GM18502 (cell line): ENCODE measurements around the gene ATAD3B.
"Not testable (repeated sequence)": the region's sequence is repeated elsewhere in the genome, so short reads cannot be mapped to it uniquely, and the experiment has no call there.

Experiments used
- ATAC-seq: cut with Tn5 transposase; IDR thresholded peaks from one replicate; pipeline ENCODE4 v1.9.1; 2021; ENCODE audit warnings: mild to moderate bottlenecking; ENCODE audit not compliant: unreplicated experiment, poor library complexity

Gene ATAD3B

GRCh38 chr1:1527092-1527816 is 55.7 kb downstream of the ATAD3B start:
- ATAC-seq = no peak

- no peak for ATAC-seq
These were observed 57.0 kb downstream of the ATAD3B start for GRCh38 chr1:1528301-1529267.

- ATAC-seq = no peak
These were observed 57.8 kb downstream of the ATAD3B start for GRCh38 chr1:1529321-1529720.

- ATAC-seq = no peak
These were observed 58.4 kb downstream of the ATAD3B start for GRCh38 chr1:1529936-1530335.

GRCh38 chr1:1531947-1532346 is 60.4 kb downstream of the ATAD3B start:
- ATAC-seq = no peak

GRCh38 chr1:1533176-1533893 is 61.8 kb downstream of the ATAD3B start:
- ATAC-seq = not testable (repeated sequence)

DNA sequence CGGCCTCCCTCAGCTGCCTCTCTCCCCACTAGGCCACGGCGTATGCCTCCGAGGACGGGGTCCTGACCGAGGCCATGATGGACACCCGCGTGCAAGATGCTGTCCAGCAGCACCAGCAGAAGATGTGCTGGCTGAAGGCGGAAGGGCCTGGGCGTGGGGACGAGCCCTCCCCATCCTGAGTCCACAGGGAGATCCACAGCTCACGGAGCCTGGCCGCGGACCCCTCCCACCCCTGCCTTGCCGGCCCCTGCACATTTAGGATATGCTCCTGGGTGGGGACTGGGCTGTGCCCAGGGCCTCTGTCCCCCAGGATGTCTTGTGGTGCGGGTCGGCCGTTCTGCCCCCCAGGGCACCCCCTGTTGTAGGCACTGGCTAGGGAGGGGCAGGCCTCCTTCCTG is 62.3 kb downstream of the ATAD3B start:
- ATAC-seq = not testable (repeated sequence)

GRCh38 chr1:1534401-1535154 is 63.0 kb downstream of the ATAD3B start:
- ATAC-seq = no peak

DNA sequence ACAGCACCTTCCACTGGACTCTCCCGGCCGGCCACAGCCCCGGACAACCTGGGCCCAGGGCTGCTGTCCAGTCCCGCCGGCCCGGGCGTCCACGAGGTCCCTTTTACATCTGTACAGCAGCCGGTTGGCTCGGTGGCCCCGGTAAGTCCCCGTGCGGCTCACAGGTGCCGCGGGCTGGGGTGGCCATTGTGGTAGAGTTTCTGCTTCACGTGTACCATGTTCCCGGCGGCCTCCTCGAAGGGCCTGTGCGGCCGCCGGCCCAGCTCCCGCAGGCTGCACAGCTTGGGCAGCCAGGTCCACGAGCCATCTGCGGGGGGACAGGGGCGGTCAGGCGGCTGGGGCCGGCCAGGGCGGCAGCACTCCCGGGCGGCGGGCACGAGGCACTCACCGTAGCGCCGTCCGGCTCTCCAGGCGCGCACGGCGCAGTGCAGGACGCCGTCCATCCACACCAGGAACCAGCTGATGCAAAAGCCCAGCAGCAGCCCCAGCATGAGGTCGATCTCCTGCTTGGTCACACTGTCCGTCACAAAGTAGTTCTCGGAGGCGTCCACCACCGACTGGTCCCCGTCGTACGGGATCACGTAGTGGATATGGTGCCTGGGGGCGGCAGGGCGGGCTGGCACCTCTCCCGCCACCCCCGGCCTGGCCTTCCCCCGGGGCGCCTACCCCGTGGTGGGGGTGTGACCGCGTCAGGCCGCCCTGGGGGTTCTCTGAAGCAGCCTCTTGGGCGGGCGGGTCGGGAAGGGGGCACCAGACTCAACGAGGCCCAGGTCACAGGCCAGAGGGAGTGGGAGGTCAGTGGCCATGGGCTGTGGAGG is 63.8 kb downstream of the ATAD3B start:
- ATAC-seq = no peak

- ATAC-seq = no peak
These were observed 64.7 kb downstream of the ATAD3B start for GRCh38 chr1:1536019-1536937.

DNA sequence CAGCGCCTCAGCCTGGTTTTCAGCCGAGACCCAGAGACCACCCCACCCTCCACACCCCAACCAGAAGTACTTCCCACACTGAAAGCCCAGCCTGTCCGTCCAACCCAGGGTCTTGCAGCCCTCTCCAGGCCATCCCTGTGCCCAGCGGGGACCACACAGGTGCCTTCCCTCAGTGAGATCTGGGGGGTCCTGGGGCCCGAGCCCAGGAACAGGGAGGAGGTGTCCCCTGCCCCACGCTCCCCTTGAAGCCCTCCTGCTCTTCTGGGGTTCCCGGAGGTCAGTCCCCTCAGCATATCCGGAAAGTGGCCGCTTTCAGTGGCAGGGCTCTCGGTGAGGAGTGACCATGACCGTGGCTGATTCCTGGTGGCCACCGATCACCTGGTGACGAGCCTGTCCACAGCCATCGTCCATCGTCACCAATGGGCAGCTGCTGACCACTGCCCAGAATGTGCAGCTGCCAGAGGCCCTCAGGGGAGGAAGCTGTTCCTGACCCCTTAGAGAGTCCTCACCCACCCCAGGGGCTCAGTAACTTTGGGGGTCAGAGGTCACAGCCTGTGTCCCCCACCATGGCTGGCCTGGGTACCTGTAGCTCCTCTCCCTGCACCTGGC is 65.5 kb downstream of the ATAD3B start:
- ATAC-seq = no peak

- ATAC-seq = no peak
These were observed 66.2 kb downstream of the ATAD3B start for GRCh38 chr1:1537626-1538250.

GRCh38 chr1:1538334-1538733 is 66.8 kb downstream of the ATAD3B start:
- no peak for ATAC-seq

GRCh38 chr1:1538989-1539309 is 67.4 kb downstream of the ATAD3B start:
- no peak for ATAC-seq

DNA sequence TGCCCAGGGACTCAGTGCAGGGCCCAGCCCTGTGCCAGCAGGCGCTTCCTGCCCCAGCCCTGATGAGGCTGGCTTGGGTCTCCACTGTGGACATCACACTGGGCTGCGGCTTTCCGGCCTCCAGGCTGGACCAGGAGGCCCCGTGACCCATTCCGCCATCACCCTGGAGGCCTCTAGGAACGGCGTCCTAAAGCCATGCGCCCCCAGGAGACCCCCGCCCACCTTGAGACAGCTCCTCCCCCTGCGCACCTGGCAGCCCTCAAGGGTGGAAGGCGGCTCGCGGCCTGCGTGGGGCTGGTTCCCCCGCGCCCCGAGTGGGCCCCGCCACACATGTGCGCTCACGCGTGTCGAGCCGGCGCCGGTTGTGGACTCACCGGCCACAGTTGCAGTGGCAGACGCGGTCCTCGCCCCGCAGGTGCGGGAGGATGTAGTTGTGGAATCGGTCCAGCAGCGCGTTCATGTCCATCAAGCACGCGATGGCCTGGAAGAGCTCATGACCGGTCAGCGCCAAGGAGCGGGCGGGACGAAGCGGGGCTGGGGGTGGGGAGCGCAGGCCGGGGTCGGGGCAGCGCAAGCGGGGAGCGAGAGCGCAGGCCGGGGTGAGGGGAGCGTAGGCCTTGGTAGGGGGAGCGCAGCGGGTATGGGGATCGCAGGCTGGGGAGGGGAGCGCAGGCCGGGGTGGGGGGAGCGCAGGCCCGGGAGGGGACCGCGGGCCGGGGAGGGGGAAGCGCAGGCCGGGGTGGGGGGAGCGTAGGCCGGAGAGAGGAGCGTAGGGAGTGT is 67.9 kb downstream of the ATAD3B start:
- ATAC-seq = no peak

GRCh38 chr1:1540090-1540817 is 68.7 kb downstream of the ATAD3B start, which contains the start of gene TMEM240:
TSS of gene TMEM240 (minus strand) at chr1:1540624. CDS start at chr1:1540346, 278 bp downstream.
- no peak for ATAC-seq
